ENCODE measurements around the gene PCDHGB3.
A peak's percentile ranks its signal among the peaks of the same experiment; 100 is the strongest.

The PCDHGB3 gene

GRCh38 chr5:141384471-141385267 lies 14.6 kb downstream of the PCDHGB3 start:
- no peak for TF ChIP-seq TAF1 (IDR thresholded peaks at IDR 0.05; ENCODE audit: low read depth)

GRCh38 chr5:141387557-141388311 lies 17.7 kb downstream of the PCDHGB3 start, which contains the start of gene PCDHGB4:
PCDHGB4 (plus strand) TSS chr5:141387698; CDS start chr5:141387885, 187 bp downstream.
- peak; percentile 52 for TF ChIP-seq RAD21 (IDR thresholded peaks at IDR 0.05; ENCODE audit: low read depth)

GRCh38 chr5:141388661-141389060 lies 18.6 kb downstream of the PCDHGB3 start:
- TF ChIP-seq EP300 (IDR thresholded peaks at IDR 0.05; ENCODE audit: borderline replicate concordance), result no peak
- no peak for TF ChIP-seq TCF12 (IDR thresholded peaks at IDR 0.05; ENCODE audit: low read depth)
- TF ChIP-seq CEBPB (IDR thresholded peaks at IDR 0.05), result peak; percentile 76

GRCh38 chr5:141389153-141390042 lies 19.4 kb downstream of the PCDHGB3 start:
- TF ChIP-seq CEBPB (IDR thresholded peaks at IDR 0.05), result no peak
- TF ChIP-seq EP300 (IDR thresholded peaks at IDR 0.05; ENCODE audit: borderline replicate concordance), result no peak
- no peak for TF ChIP-seq USF1 (IDR thresholded peaks at IDR 0.05)
- no peak for TF ChIP-seq TEAD4 (IDR thresholded peaks at IDR 0.05)
- no peak for TF ChIP-seq RAD21 (IDR thresholded peaks at IDR 0.05; ENCODE audit: low read depth)
- TF ChIP-seq MAX (IDR thresholded peaks at IDR 0.05), result no peak
- TF ChIP-seq YY1 (IDR thresholded peaks at IDR 0.05; ENCODE audit: low read depth), result no peak
- TF ChIP-seq ZBTB7A (IDR thresholded peaks at IDR 0.05; ENCODE audit: low read depth), result no peak
- no peak for TF ChIP-seq CREB1 (IDR thresholded peaks at IDR 0.05; ENCODE audit: low read depth)
- TF ChIP-seq TAF1 (IDR thresholded peaks at IDR 0.05; ENCODE audit: low read depth), result no peak
- no peak for TF ChIP-seq NFIC (IDR thresholded peaks at IDR 0.05)
- no peak for TF ChIP-seq FOXM1 (IDR thresholded peaks at IDR 0.05; ENCODE audit: borderline replicate concordance, low read depth)
- no peak for TF ChIP-seq EGR1 (IDR thresholded peaks at IDR 0.05)
- TF ChIP-seq REST (IDR thresholded peaks at IDR 0.05; ENCODE audit: low read depth), result no peak
- TF ChIP-seq TCF12 (IDR thresholded peaks at IDR 0.05; ENCODE audit: low read depth), result no peak

- no peak for TF ChIP-seq REST (IDR thresholded peaks at IDR 0.05; ENCODE audit: low read depth)
- TF ChIP-seq USF1 (IDR thresholded peaks at IDR 0.05), result no peak
- no peak for TF ChIP-seq YY1 (IDR thresholded peaks at IDR 0.05; ENCODE audit: low read depth)
- TF ChIP-seq NFIC (IDR thresholded peaks at IDR 0.05), result no peak
- peak; percentile 21; the same call in 1 of the 2 replicates for TF ChIP-seq RAD21 (IDR thresholded peaks at IDR 0.05; ENCODE audit: low read depth)
- TF ChIP-seq ZBTB7A (IDR thresholded peaks at IDR 0.05; ENCODE audit: low read depth), result no peak
- 0 out of 2 replicates have a peak, but pooled peaks have one; percentile 24 for TF ChIP-seq MAX (IDR thresholded peaks at IDR 0.05)
- TF ChIP-seq EP300 (IDR thresholded peaks at IDR 0.05; ENCODE audit: borderline replicate concordance), result no peak
- no peak for TF ChIP-seq TAF1 (IDR thresholded peaks at IDR 0.05; ENCODE audit: low read depth)
Observed at GRCh38 chr5:141392429-141393198, 22.6 kb downstream of the PCDHGB3 start, which contains the start of gene PCDHGA8. PCDHGA8 (plus strand) TSS chr5:141392633; CDS start chr5:141392814, 181 bp downstream.

Measured in Ishikawa (cell line).